NB4 (cell line): ENCODE measurements around the gene NUP50.
A peak's percentile ranks its signal among the peaks of the same experiment; 100 is the strongest.

ENCODE experiments used
- DNase-seq: peaks from one replicate; pipeline ENCODE4 v3.0.0; 2010; ENCODE audit warnings: low read depth
- H3K4me3 ChIP-seq: one replicate; pipeline ENCODE4 v1.5.1; 2011; ENCODE audit warnings: mild to moderate bottlenecking, low read depth, low read length, moderate library complexity
- CTCF ChIP-seq: IDR thresholded peaks from one replicate; pipeline ENCODE4 v1.5.1; 2012; ENCODE audit warnings: low read depth, low read length
- MAX ChIP-seq: IDR thresholded peaks from 2 replicates; pipeline ENCODE4 v1.6.1; 2011; ENCODE audit warnings: low read depth, low read length
- MYC ChIP-seq: IDR thresholded peaks from 2 replicates; pipeline ENCODE4 v1.6.1; 2011; ENCODE audit warnings: low read depth, low read length
- POLR2A ChIP-seq: IDR thresholded peaks from 2 replicates; pipeline ENCODE4 v1.6.1; 2011; ENCODE audit warnings: mild to moderate bottlenecking; ENCODE audit not compliant: insufficient read length; ENCODE audit errors: extremely low read depth

The NUP50 gene

GRCh38 chr22:45154383-45154782 lies 9.3 kb upstream of the NUP50 start:
- H3K4me3 ChIP-seq: no peak overlapping the region
- DNase-seq: no peak
- TF ChIP-seq CTCF (no peak), MYC (no peak), POLR2A (no peak), MAX (no peak)

GRCh38 chr22:45155050-45155840 lies 8.5 kb upstream of the NUP50 start:
- H3K4me3 ChIP-seq: no peak overlapping the region
- TF ChIP-seq MYC: no peak
- no peak for TF ChIP-seq POLR2A
- TF ChIP-seq MAX: no peak
- TF ChIP-seq CTCF: no peak
- DNase-seq: no peak

- DNase-seq: no peak
- no peak overlapping the region for H3K4me3 ChIP-seq
- TF ChIP-seq MYC (no peak), CTCF (no peak), POLR2A (no peak), MAX (no peak)
Observed at GRCh38 chr22:45157907-45158306, 5.8 kb upstream of the NUP50 start.

- peak; percentile 39 for DNase-seq
- H3K4me3 ChIP-seq: no peak overlapping the region
- no peak for TF ChIP-seq POLR2A
- no peak for TF ChIP-seq MYC
- no peak for TF ChIP-seq MAX
- TF ChIP-seq CTCF: no peak
Observed at GRCh38 chr22:45159652-45160462, 3.9 kb upstream of the NUP50 start.

- DNase-seq: no peak
- TF ChIP-seq POLR2A (no peak), MAX (no peak), MYC (no peak), CTCF (no peak)
- peak overlapping the region; percentile 64 for H3K4me3 ChIP-seq
Observed at GRCh38 chr22:45162531-45162930, 1.2 kb upstream of the NUP50 start.
